Measurements from ENCODE around the gene GPR37L1.

- TF ChIP-seq, protein P1, sequence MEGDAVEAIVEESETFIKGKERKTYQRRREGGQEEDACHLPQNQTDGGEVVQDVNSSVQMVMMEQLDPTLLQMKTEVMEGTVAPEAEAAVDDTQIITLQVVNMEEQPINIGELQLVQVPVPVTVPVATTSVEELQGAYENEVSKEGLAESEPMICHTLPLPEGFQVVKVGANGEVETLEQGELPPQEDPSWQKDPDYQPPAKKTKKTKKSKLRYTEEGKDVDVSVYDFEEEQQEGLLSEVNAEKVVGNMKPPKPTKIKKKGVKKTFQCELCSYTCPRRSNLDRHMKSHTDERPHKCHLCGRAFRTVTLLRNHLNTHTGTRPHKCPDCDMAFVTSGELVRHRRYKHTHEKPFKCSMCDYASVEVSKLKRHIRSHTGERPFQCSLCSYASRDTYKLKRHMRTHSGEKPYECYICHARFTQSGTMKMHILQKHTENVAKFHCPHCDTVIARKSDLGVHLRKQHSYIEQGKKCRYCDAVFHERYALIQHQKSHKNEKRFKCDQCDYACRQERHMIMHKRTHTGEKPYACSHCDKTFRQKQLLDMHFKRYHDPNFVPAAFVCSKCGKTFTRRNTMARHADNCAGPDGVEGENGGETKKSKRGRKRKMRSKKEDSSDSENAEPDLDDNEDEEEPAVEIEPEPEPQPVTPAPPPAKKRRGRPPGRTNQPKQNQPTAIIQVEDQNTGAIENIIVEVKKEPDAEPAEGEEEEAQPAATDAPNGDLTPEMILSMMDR (IDR thresholded peaks at IDR 0.05; ENCODE audit: insufficient read depth, low read length) = no peak
- no peak for TF ChIP-seq GABPA (IDR thresholded peaks at IDR 0.05; ENCODE audit: low read depth)
- TF ChIP-seq POLR2AphosphoS5 (IDR thresholded peaks at IDR 0.05; ENCODE audit: low read depth) = no peak
Measured at GRCh38 chr1:202090994-202091393, 31.7 kb upstream of the GPR37L1 start.
